Measurements from ENCODE around the gene SSR4. TPM values are rescaled to one million over a fixed set of nuclear protein-coding genes. Genes with fewer than 3 reads are reported as not detected.

SSR4 gene
- total RNA-seq: 101 and 182 TPM in 2 replicates

DNA sequence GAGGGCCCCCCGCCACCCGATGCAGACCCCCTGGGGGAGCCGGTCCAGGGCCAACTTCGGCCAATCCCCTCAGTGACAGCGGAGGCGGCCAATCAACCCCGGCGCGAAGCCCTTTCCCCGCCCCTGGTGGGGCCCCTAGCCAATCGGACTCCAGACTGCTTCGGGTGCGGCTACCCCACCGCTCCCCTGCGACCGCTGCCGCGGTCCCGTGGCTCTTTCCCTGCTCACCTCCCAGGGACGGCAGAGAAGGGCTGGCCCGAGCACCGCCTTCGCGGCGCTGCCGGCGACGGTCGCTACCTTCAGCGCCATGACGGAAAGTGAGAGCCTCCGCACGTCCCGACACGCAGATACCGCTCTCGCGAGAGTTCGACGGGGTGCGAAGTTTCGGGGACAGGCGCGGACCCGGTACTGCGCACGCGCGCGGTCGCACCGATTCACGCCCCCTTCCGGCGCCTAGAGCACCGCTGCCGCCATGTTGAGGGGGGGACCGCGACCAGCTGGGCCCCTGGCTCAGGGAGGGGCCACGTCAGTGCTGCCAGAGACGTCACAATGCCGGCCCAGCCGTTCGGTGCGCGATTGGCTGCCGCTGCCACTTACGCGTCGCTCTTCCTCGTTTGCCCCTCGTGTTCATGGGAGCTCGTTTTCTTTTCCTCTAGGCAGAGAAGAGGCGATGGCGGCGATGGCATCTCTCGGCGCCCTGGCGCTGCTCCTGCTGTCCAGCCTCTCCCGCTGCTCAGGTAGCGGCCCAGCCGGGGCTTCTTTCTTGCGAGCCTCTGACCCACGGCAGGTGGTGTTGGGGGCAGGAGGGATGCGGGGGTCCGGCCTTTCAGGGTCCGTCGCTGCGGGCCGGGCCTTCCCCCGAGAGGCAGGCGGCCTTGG lies at the start of gene SSR4, which contains the start of gene IDH3G:
SSR4 (plus strand) TSS at position 651 of the 879 bp plus-strand sequence; CDS start at position 671, 20 bp downstream.
IDH3G (minus strand) TSS at position 358 of the 879 bp plus-strand sequence; CDS start at position 309, 49 bp downstream.

DNA sequence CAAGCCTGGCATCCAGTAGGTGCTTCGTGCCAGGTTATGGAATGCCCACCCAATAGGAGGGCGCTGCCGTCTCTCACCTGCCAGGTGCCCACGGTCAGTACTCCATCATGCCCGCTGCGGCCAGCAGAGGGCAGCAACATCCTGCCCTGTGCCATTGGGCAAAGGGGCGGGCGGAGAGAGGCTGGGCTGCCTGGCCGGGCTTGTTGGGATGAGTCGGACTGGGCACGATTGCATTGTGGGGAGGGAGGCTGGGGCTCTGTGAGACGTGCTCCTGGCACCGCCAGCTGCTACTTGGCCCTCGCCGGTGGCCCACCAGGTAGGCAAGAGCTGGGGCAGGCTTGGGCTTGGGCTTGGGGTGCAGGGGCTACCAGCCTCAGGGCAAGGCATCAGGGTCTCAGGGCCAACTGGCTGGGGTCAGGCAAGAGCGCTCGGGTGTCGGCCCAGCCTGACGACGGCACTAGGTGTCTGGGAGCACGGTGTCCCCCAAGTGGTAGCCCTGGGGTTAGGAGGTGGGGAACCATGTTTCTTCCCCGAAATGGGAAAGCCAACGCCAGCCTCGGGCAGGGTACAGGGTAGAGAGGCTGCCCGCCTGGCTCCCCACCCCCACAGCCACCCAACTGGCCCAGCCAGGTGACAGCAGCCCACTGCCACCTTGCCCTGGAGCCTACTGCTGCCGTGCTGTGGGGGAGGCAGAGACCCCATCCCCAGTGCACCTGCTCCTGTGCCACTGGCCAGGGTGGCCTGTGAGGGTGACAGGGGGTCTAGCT lies 30.3 kb upstream of the SSR4 start, which contains the start of gene PLXNB3:
PLXNB3 (plus strand) TSS at position 261 of the 767 bp plus-strand sequence. CDS start 1,287 bp downstream, outside the sequence.

DNA sequence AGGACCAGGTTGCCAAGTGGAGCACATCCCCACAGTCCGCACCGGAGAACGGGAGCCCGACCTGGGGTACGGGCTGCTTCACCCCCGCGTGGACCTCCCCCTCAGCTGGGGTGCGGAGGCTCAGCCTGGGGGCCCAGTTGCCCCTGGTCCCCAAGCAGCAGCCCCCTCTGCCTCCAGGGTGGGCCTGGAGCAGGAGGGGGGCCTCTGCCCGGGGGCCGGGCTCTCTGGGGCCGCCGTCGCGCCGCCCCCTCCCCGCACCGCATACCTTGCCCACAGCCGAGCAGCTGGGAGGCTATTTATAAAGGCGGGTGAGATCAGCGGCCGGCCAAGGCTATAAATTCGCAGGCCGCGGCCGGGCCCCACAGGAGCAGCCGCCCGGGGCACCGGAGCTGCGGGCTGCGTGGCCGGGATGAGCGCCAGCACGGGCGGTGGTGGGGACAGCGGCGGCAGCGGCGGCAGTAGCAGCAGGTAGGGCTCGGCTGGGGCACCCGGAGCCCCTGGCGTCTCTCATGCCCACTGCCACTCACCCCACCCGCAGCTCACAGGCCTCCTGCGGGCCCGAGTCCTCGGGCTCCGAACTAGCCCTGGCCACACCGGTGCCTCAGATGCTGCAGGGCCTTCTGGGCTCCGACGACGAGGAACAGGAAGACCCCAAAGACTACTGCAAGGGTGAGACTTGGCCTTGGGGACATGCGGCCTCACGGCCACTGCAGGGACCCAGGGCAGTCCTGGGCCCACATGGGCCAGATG lies 13.6 kb upstream of the SSR4 start, which contains the start of gene SRPK3:
SRPK3 (plus strand) TSS at position 364 of the 750 bp plus-strand sequence; CDS start at position 410, 46 bp downstream.

GRCh38 chrX:153829799-153830639 lies 35.6 kb downstream of the SSR4 start, which contains the start of gene PDZD4:
Gene PDZD4 (minus strand): TSS chrX:153830544. CDS start chrX:153830298, 246 bp downstream.

Other genes with a start within 250 kb of the SSR4 start
- gene CCNQ, start 195.5 kb upstream of the SSR4 start, total RNA-seq: 24.3 and 52.0 TPM in 2 replicates
- gene DUSP9, start 147.5 kb upstream of the SSR4 start, total RNA-seq: under 0.01 and 0.14 TPM in 2 replicates
- 0.22 TPM in 1 of 2 replicates, not detected in the other for gene PNCK, start 120.9 kb upstream of the SSR4 start, total RNA-seq
- 10.0 and 16.4 TPM in 2 replicates for gene SLC6A8, start 106.7 kb upstream of the SSR4 start, total RNA-seq
- 141 and 153 TPM in 2 replicates for gene BCAP31, start 70.3 kb upstream of the SSR4 start, total RNA-seq
- 18.6 and 22.0 TPM in 2 replicates for gene ABCD1, start 69.8 kb upstream of the SSR4 start, total RNA-seq
- gene PLXNB3, start 30.4 kb upstream of the SSR4 start, total RNA-seq: 4.0 and 4.6 TPM in 2 replicates
- 0.44 and 1.7 TPM in 2 replicates for gene SRPK3, start 13.6 kb upstream of the SSR4 start, total RNA-seq
- gene IDH3G, start 293 bp upstream of the SSR4 start, total RNA-seq: 64.6 and 81.2 TPM in 2 replicates
- 0.14 TPM in 1 of 2 replicates, not detected in the other for gene PDZD4, start 35.9 kb downstream of the SSR4 start, total RNA-seq
- 0.88 and 18.2 TPM in 2 replicates for gene L1CAM, start 91.5 kb downstream of the SSR4 start, total RNA-seq
- gene AVPR2, start 110.0 kb downstream of the SSR4 start, total RNA-seq: not detected in 2 replicates
- 1.1 and 2.9 TPM in 2 replicates for gene ARHGAP4, start 131.6 kb downstream of the SSR4 start, total RNA-seq
- 81.8 and 123 TPM in 2 replicates for gene NAA10, start 140.4 kb downstream of the SSR4 start, total RNA-seq
- gene RENBP, start 150.0 kb downstream of the SSR4 start, total RNA-seq: 3.6 and 6.6 TPM in 2 replicates
- 31.7 and 51.8 TPM in 2 replicates for gene HCFC1, start 177.2 kb downstream of the SSR4 start, total RNA-seq
- 5.9 and 8.0 TPM in 2 replicates for gene TMEM187, start 178.1 kb downstream of the SSR4 start, total RNA-seq
- 117 and 144 TPM in 2 replicates for gene IRAK1, start 225.2 kb downstream of the SSR4 start, total RNA-seq